Measurements from ENCODE around the gene BTRC. TPM values are rescaled to one million over a fixed set of nuclear protein-coding genes. Genes with fewer than 3 reads are reported as not detected.

BTRC gene
- total RNA-seq, 1 experiment from 2014 or later = 29.1 TPM

- ChIA-PET POLR2A (no interaction called here), CTCF (interaction anchor here (1.8 to 7.4 kb wide), 5 partner anchors 13 to 232 kb away, joined by 4 to 182 read pairs (median 9); no protein-coding TSS in a partner anchor), RAD21 (ENCODE audit: low non-redundant PET in 1 of 2, low total read pairs in 2 of 2, uncharacterized antibody in 2 of 2, unreplicated experiment in 2 of 2) (interaction anchor here in 1 of 2 experiments (1.2 kb wide), 1 partner anchor 232 kb away, joined by 4 read pairs; no protein-coding TSS in a partner anchor)
- H3K9me2 ChIP-seq (ENCODE audit: insufficient read depth) = no peaks in the 10 kb centered on the region
- TF ChIP-seq ZNF274 (IDR thresholded peaks at IDR 0.05; ENCODE audit: low read depth, low read length) (no peak), ZFX (IDR thresholded peaks at IDR 0.05) (no peak), POLR2AphosphoS5 (IDR thresholded peaks at IDR 0.05; ENCODE audit: low read depth, low read length) (no peak), TCF7L2 (IDR thresholded peaks at IDR 0.05; ENCODE audit: borderline replicate concordance, extremely low read depth, insufficient read depth, insufficient read length) (no peak), SIN3A (IDR thresholded peaks at IDR 0.05; ENCODE audit: low read depth) (no peak), POLR2A (IDR thresholded peaks at IDR 0.05; ENCODE audit: borderline replicate concordance, extremely low read depth, insufficient read depth, insufficient read length) (no peak)
- H3K36me3 ChIP-seq (ENCODE audit: control insufficient read depth in 1 of 2, insufficient read depth in 2 of 2, low read length in 2 of 2) = no peaks in the 10 kb centered on the region
- intact Hi-C loops (cut with micrococcal nuclease) = no loop called here
- no peaks in the 10 kb centered on the region for H3K4me1 ChIP-seq (ENCODE audit: control insufficient read depth in 1 of 2, insufficient read depth in 2 of 2, low read length in 2 of 2)
- H4K20me1 ChIP-seq (ENCODE audit: insufficient read depth) = no peaks in the 10 kb centered on the region
- no peak overlapping the region for H3K9ac ChIP-seq (ENCODE audit: low read length)
- no peak overlapping the region for H3K27ac ChIP-seq (ENCODE audit: low read depth, low read length)
- no peak overlapping the region for H3K4me2 ChIP-seq (ENCODE audit: low read length)
- no peaks in the 10 kb centered on the region for H3K27me3 ChIP-seq (ENCODE audit: insufficient read depth, low read length)
- DNase-seq (ENCODE audit: low read depth, low spot score) (no peak), ATAC-seq (no peak)
- no peaks in the 10 kb centered on the region for H3K9me3 ChIP-seq (ENCODE audit: control insufficient read depth in 1 of 2, insufficient read depth in 1 of 2, low read depth in 1 of 2, low read length in 2 of 2)
- no TSS peak for BruUV-seq (replicated peaks)
- no peaks in the 10 kb centered on the region for H3K79me2 ChIP-seq (ENCODE audit: insufficient read depth, low read length)
- H2AFZ ChIP-seq (ENCODE audit: low read depth, low read length, poor library complexity, severe bottlenecking) = no peak overlapping the region
- no peak overlapping the region for H3K4me3 ChIP-seq (replicated peaks in 1 of 2; ENCODE audit: low read depth in 1 of 2, low read length in 2 of 2)
Observed at GRCh38 chr10:101446071-101446470, 92.1 kb downstream of the BTRC start.

GRCh38 chr10:101446947-101447346 is 93.0 kb downstream of the BTRC start:
- no peak overlapping the region for H3K4me2 ChIP-seq (ENCODE audit: low read length)
- no peak overlapping the region for H3K4me3 ChIP-seq (replicated peaks in 1 of 2; ENCODE audit: low read depth in 1 of 2, low read length in 2 of 2)
- H3K79me2 ChIP-seq (ENCODE audit: insufficient read depth, low read length) = no peaks in the 10 kb centered on the region
- no peak overlapping the region for H3K27ac ChIP-seq (ENCODE audit: low read depth, low read length)
- no peaks in the 10 kb centered on the region for H3K4me1 ChIP-seq (ENCODE audit: control insufficient read depth in 1 of 2, insufficient read depth in 2 of 2, low read length in 2 of 2)
- no peaks in the 10 kb centered on the region for H3K9me3 ChIP-seq (ENCODE audit: control insufficient read depth in 1 of 2, insufficient read depth in 1 of 2, low read depth in 1 of 2, low read length in 2 of 2)
- no peak for ATAC-seq
- H3K27me3 ChIP-seq (ENCODE audit: insufficient read depth, low read length) = no peaks in the 10 kb centered on the region
- H2AFZ ChIP-seq (ENCODE audit: low read depth, low read length, poor library complexity, severe bottlenecking) = no peak overlapping the region
- intact Hi-C loops (cut with micrococcal nuclease) = no loop called here
- no peak for DNase-seq (ENCODE audit: low read depth, low spot score)
- no peaks in the 10 kb centered on the region for H3K9me2 ChIP-seq (ENCODE audit: insufficient read depth)
- no peaks in the 10 kb centered on the region for H3K36me3 ChIP-seq (ENCODE audit: control insufficient read depth in 1 of 2, insufficient read depth in 2 of 2, low read length in 2 of 2)
- ChIA-PET CTCF (interaction anchor here (1.8 to 7.4 kb wide), 3 partner anchors 19 to 233 kb away, joined by 9 to 182 read pairs (median 29); no protein-coding TSS in a partner anchor), POLR2A (no interaction called here), RAD21 (ENCODE audit: low non-redundant PET in 1 of 2, low total read pairs in 2 of 2, uncharacterized antibody in 2 of 2, unreplicated experiment in 2 of 2) (no interaction called here)
- no peaks in the 10 kb centered on the region for H4K20me1 ChIP-seq (ENCODE audit: insufficient read depth)
- H3K9ac ChIP-seq (ENCODE audit: low read length) = no peak overlapping the region
- BruUV-seq (replicated peaks) = no TSS peak
- TF ChIP-seq EGR1 (IDR thresholded peaks at IDR 0.05; ENCODE audit: low read depth) = no peak
- TF ChIP-seq FOSL1 (IDR thresholded peaks at IDR 0.05; ENCODE audit: low read depth) = no peak
- TF ChIP-seq ZFX (IDR thresholded peaks at IDR 0.05) = no peak
- TF ChIP-seq EZH2phosphoT487 (IDR thresholded peaks at IDR 0.05; ENCODE audit: borderline replicate concordance) = no peak
- no peak for TF ChIP-seq POLR2A (IDR thresholded peaks at IDR 0.05; ENCODE audit: borderline replicate concordance, extremely low read depth, insufficient read depth, insufficient read length)
- no peak for TF ChIP-seq ZNF274 (IDR thresholded peaks at IDR 0.05; ENCODE audit: low read depth, low read length)
- TF ChIP-seq ATF3 (IDR thresholded peaks at IDR 0.05) = no peak
- no peak for TF ChIP-seq REST (IDR thresholded peaks at IDR 0.05; ENCODE audit: low read depth)
- TF ChIP-seq JUND (IDR thresholded peaks at IDR 0.05) = no peak
- no peak for TF ChIP-seq RAD21 (IDR thresholded peaks at IDR 0.05; ENCODE audit: low read depth)
- no peak for TF ChIP-seq TCF7L2 (IDR thresholded peaks at IDR 0.05; ENCODE audit: borderline replicate concordance, extremely low read depth, insufficient read depth, insufficient read length)
- no peak for TF ChIP-seq ZBTB33 (IDR thresholded peaks at IDR 0.05; ENCODE audit: extremely low read depth, insufficient replicate concordance, low read length)
- TF ChIP-seq YY1 (IDR thresholded peaks at IDR 0.05; ENCODE audit: extremely low read depth, insufficient replicate concordance, low read depth, low read length) = no peak

All from HCT116 (cell line).